C4-2B (cell line): ENCODE results near the gene C4orf54.

Experiments
- CTCF ChIP-seq: fragments of 450-650 bp; conservative IDR thresholded peaks from 2 replicates; pipeline ENCODE4 v1.5.1; 2017; ENCODE audit warnings: mild to moderate bottlenecking
- ZFX ChIP-seq: fragments of 450-650 bp; IDR thresholded peaks from 2 replicates; pipeline ENCODE4 v1.6.1; 2017

GRCh38 chr4:99630857-99631360 is 26.7 kb downstream of the C4orf54 start:
- TF ChIP-seq CTCF, result no peak
- TF ChIP-seq ZFX, result no peak
